Mesodermal cell (in vitro differentiated cells): Measurements from ENCODE around the gene BOD1L1.

Experiments used
- H3K27ac ChIP-seq: 2 replicates; pipeline ENCODE4 v1.7.0; 2013; ENCODE audit warnings: mild to moderate bottlenecking, low read depth, low read length, moderate library complexity; ENCODE audit not compliant: severe bottlenecking
- H3K36me3 ChIP-seq: 2 replicates; pipeline ENCODE4 v1.7.1; 2013; ENCODE audit warnings: mild to moderate bottlenecking, low read length, moderate library complexity; ENCODE audit not compliant: control insufficient read depth, insufficient read depth
- H3K4me1 ChIP-seq: one replicate; pipeline ENCODE4 v1.7.1; 2013; ENCODE audit warnings: mild to moderate bottlenecking, low read length; ENCODE audit not compliant: insufficient read depth, control insufficient read depth, poor library complexity, severe bottlenecking
- H3K4me3 ChIP-seq: 2 replicates; pipeline ENCODE4 v1.7.0; 2013; ENCODE audit warnings: low read length, control low read depth, mild to moderate bottlenecking; ENCODE audit not compliant: insufficient read depth, poor library complexity, severe bottlenecking; ENCODE audit errors: extremely low read depth
- H3K9me3 ChIP-seq: 2 replicates; pipeline ENCODE4 v1.7.1; 2013; ENCODE audit warnings: mild to moderate bottlenecking, low read length, moderate library complexity; ENCODE audit not compliant: control insufficient read depth
- WGBS, 2 experiments: methylation state at CpG; one replicate each; pipeline ENCODE4 v1.1.5; 2013; ENCODE audit warnings: missing lambda C conversion rate in 2 of 2; ENCODE audit not compliant: insufficient coverage in 2 of 2; 5-methylcytosine and 5-hydroxymethylcytosine counted together

The BOD1L1 gene

GRCh38 chr4:13544606-13545393, 82.7 kb downstream of the BOD1L1 start:
- H3K9me3 ChIP-seq = no peaks in the 10 kb centered on the region
- 0% methylated on average over 30 to 31 of the region's 54 CpGs for WGBS, 2 experiments
- H3K36me3 ChIP-seq = peaks cover 22% of the 10 kb centered on the region
- peak overlapping the region; percentile 81 for H3K4me3 ChIP-seq
- peak overlapping the region; percentile 91 for H3K27ac ChIP-seq
- peaks cover 27% of the 10 kb centered on the region for H3K4me1 ChIP-seq

- Histone ChIP-seq H3K4me1 (peaks cover 27% of the 10 kb centered on the region), H3K4me3 (peak within 1 kb of the TSS; percentile 81), H3K9me3 (no peaks in the 10 kb centered on the region), H3K27ac (peak within 1 kb of the TSS; percentile 91), H3K36me3 (peaks cover 22% of the 10 kb centered on the region)
- 1% methylated on average over 56 to 59 of the region's 96 CpGs for WGBS, 2 experiments
Observed at GRCh38 chr4:13543839-13544605, 83.5 kb downstream of the BOD1L1 start, which contains the start of gene NKX3-2. TSS of gene NKX3-2 (minus strand) at chr4:13544508. CDS start at chr4:13544414, 94 bp downstream.

- WGBS, 2 experiments = 26 to 29% methylated on average over 23 to 24 of the region's 30 CpGs
- peak overlapping the region; percentile 91 for H3K27ac ChIP-seq
- peak overlapping the region; percentile 81 for H3K4me3 ChIP-seq
- peaks cover 27% of the 10 kb centered on the region for H3K4me1 ChIP-seq
- no peaks in the 10 kb centered on the region for H3K9me3 ChIP-seq
- H3K36me3 ChIP-seq = peaks cover 22% of the 10 kb centered on the region
Observed at GRCh38 chr4:13543032-13543838, 84.3 kb downstream of the BOD1L1 start.

GRCh38 chr4:13542577-13543031, 84.9 kb downstream of the BOD1L1 start:
- Histone ChIP-seq H3K4me3 (peak overlapping the region; percentile 81), H3K9me3 (no peaks in the 10 kb centered on the region), H3K27ac (no peak overlapping the region), H3K4me1 (peaks cover 27% of the 10 kb centered on the region), H3K36me3 (peaks cover 22% of the 10 kb centered on the region)
- WGBS, 2 experiments = 61 to 72% methylated on average over 19 to 20 of the region's 27 CpGs

GRCh38 chr4:13541720-13542576, 85.6 kb downstream of the BOD1L1 start:
- WGBS, 2 experiments = 43 to 50% methylated on average over 66 to 74 of the region's 79 CpGs
- Histone ChIP-seq H3K36me3 (peaks cover 22% of the 10 kb centered on the region), H3K4me3 (peak overlapping the region; percentile 81)

GRCh38 chr4:13541176-13541604, 86.3 kb downstream of the BOD1L1 start:
- Histone ChIP-seq H3K36me3 (peaks cover 22% of the 10 kb centered on the region), H3K4me1 (peaks cover 23% of the 10 kb centered on the region), H3K9me3 (no peaks in the 10 kb centered on the region), H3K27ac (no peak overlapping the region), H3K4me3 (no peak overlapping the region)
- WGBS, 2 experiments = 75 to 84% methylated on average over 5 of the region's 10 CpGs

More at GRCh38 chr4:13541720-13542576, 85.6 kb downstream of the BOD1L1 start:
- H3K27ac ChIP-seq = no peak overlapping the region
- H3K9me3 ChIP-seq = no peaks in the 10 kb centered on the region
- H3K4me1 ChIP-seq = peaks cover 27% of the 10 kb centered on the region

- Histone ChIP-seq H3K27ac (no peak overlapping the region), H3K9me3 (no peaks in the 10 kb centered on the region), H3K4me1 (peaks cover 23% of the 10 kb centered on the region), H3K36me3 (peaks cover 22% of the 10 kb centered on the region), H3K4me3 (no peak overlapping the region)
- 68% methylated on average over 8 to 15 of the region's 23 CpGs for WGBS, 2 experiments
Observed at GRCh38 chr4:13540446-13541175, 86.9 kb downstream of the BOD1L1 start.

- H3K9me3 ChIP-seq = no peaks in the 10 kb centered on the region
- no peak overlapping the region for H3K4me3 ChIP-seq
- H3K4me1 ChIP-seq = peaks cover 18% of the 10 kb centered on the region
- no peak overlapping the region for H3K27ac ChIP-seq
- H3K36me3 ChIP-seq = peaks cover 22% of the 10 kb centered on the region
- 58 to 65% methylated on average over 35 to 38 of the region's 42 CpGs for WGBS, 2 experiments
Observed at GRCh38 chr4:13539619-13540445, 87.7 kb downstream of the BOD1L1 start.
